GM23338 (cell line): ENCODE measurements around the gene EML3. TPM values are rescaled to one million over a fixed set of nuclear protein-coding genes. Genes with fewer than 3 reads are reported as not detected.

Experiments
- ATAC-seq: fragments of 200-7000 bp; cut with Tn5 transposase; 3 replicates; pipeline ENCODE4 v1.9.1; 2020
- DNase-seq: peaks from one replicate; pipeline ENCODE4 v3.0.0-alpha.2; 2015; ENCODE audit warnings: low spot score
- H2AFZ ChIP-seq: fragments of 200-600 bp; sonication (generic); 2 replicates; pipeline ENCODE4 v1.8.0; 2016; ENCODE audit warnings: antibody characterized with exemption, mild to moderate bottlenecking, moderate library complexity
- H3F3A ChIP-seq: fragments of 200-600 bp; sonication (generic); replicated peaks from 2 replicates; pipeline ENCODE4 v1.8.0; 2017; ENCODE audit warnings: antibody characterized with exemption, mixed run types, low read depth
- H3K27ac ChIP-seq: fragments of 200-600 bp; sonication (generic); 2 replicates; pipeline ENCODE4 v1.6.1; 2016; ENCODE audit warnings: low read depth
- H3K27me3 ChIP-seq: fragments of 200-600 bp; sonication (generic); 2 replicates; pipeline ENCODE4 v1.8.0; 2016; ENCODE audit warnings: mild to moderate bottlenecking, mixed run types, moderate library complexity; ENCODE audit not compliant: insufficient read depth
- H3K36me3 ChIP-seq: fragments of 200-600 bp; sonication (generic); 2 replicates; pipeline ENCODE4 v1.8.0; 2016; ENCODE audit warnings: mild to moderate bottlenecking; ENCODE audit not compliant: insufficient read depth
- H3K4me1 ChIP-seq: fragments of 200-600 bp; sonication (generic); 2 replicates; pipeline ENCODE4 v1.8.0; 2016; ENCODE audit warnings: mild to moderate bottlenecking, moderate library complexity; ENCODE audit not compliant: insufficient read depth
- H3K4me2 ChIP-seq: fragments of 200-600 bp; sonication (generic); 2 replicates; pipeline ENCODE4 v1.7.1; 2017; ENCODE audit warnings: mixed run types
- H3K4me3 ChIP-seq: fragments of 200-600 bp; sonication (generic); 2 replicates; pipeline ENCODE4 v1.6.1; 2016; ENCODE audit warnings: mixed run types
- H3K79me2 ChIP-seq: fragments of 200-600 bp; sonication (generic); replicated peaks from 2 replicates; pipeline ENCODE4 v1.8.0; 2017; ENCODE audit warnings: mild to moderate bottlenecking; ENCODE audit not compliant: insufficient read depth
- H3K9me2 ChIP-seq: fragments of 200-600 bp; sonication (generic); 2 replicates; pipeline ENCODE4 v1.8.0; 2017; ENCODE audit not compliant: insufficient read depth
- H4K20me1 ChIP-seq: fragments of 200-600 bp; sonication (generic); replicated peaks from 2 replicates; pipeline ENCODE4 v1.8.0; 2017; ENCODE audit warnings: mild to moderate bottlenecking; ENCODE audit not compliant: insufficient read depth
- H3K27ac Mint-ChIP-seq: 2 replicates; pipeline ENCODE4 v1.8.0; 2020; ENCODE audit warnings: inconsistent platforms, mild to moderate bottlenecking, moderate library complexity, mixed read lengths
- H3K27me3 Mint-ChIP-seq: 3 replicates; pipeline ENCODE4 v1.8.0; 2022; ENCODE audit warnings: low read depth, mild to moderate bottlenecking, moderate library complexity, mixed read lengths, inconsistent platforms; ENCODE audit not compliant: insufficient read depth, poor library complexity
- H3K36me3 Mint-ChIP-seq: 3 replicates; pipeline ENCODE4 v1.8.0; 2021; ENCODE audit warnings: low read depth, mild to moderate bottlenecking, inconsistent platforms, moderate library complexity, mixed read lengths
- H3K4me1 Mint-ChIP-seq: 3 replicates; pipeline ENCODE4 v1.8.0; 2020; ENCODE audit warnings: mild to moderate bottlenecking, inconsistent platforms, mixed read lengths
- H3K4me3 Mint-ChIP-seq: 3 replicates; pipeline ENCODE4 v1.8.0; 2021; ENCODE audit warnings: moderate library complexity, mild to moderate bottlenecking, inconsistent platforms, mixed read lengths
- H3K9me3 Mint-ChIP-seq: 3 replicates; pipeline ENCODE4 v1.8.0; 2020; ENCODE audit warnings: moderate library complexity, mild to moderate bottlenecking, inconsistent platforms, mixed read lengths
- EZH2 ChIP-seq: fragments of 200-600 bp; sonication (generic); IDR thresholded peaks from one replicate; pipeline ENCODE4 v1.8.0; 2017; ENCODE audit warnings: antibody characterized with exemption, mild to moderate bottlenecking, low read depth; ENCODE audit not compliant: unreplicated experiment
- JUNB ChIP-seq: IDR thresholded peaks from one replicate; pipeline ENCODE4 v1.6.1; 2016; ENCODE audit warnings: antibody characterized with exemption; ENCODE audit not compliant: unreplicated experiment
- NANOG ChIP-seq: IDR thresholded peaks from 2 replicates; pipeline ENCODE4 v1.6.1; 2016; ENCODE audit warnings: antibody characterized with exemption, borderline replicate concordance
- STAT1 ChIP-seq: IDR thresholded peaks from one replicate; pipeline ENCODE4 v1.6.1; 2016; ENCODE audit warnings: antibody characterized with exemption; ENCODE audit not compliant: unreplicated experiment
- ZNF114 ChIP-seq: fragments of 250-450 bp; sonication (Bioruptor Pico); IDR thresholded peaks from 2 replicates; pipeline ENCODE4 v1.5.0; 2020; ENCODE audit warnings: mild to moderate bottlenecking, moderate library complexity
- polyA plus RNA-seq: library from polyadenylated mRNA; unstranded; fragments of >200 nt; fragmentation: Nextera tagmentation; extraction: Ambion mirVana; gene quantifications from 2 replicates; pipeline ENCODE4 v1.2.1, GENCODE V29; 2016
- total RNA-seq: library from RNA; depleted of rRNA; stranded (reverse); fragments of >200 nt; shearing (Covaris generic); gene quantifications from 2 replicates; pipeline ENCODE4 v1.2.3, GENCODE V29; 2014
- TF ChIP-seq, protein P1 (sequence below): fragments of 250-450 bp; sonication (Bioruptor Pico); IDR thresholded peaks from 2 replicates; pipeline ENCODE4 v1.5.0; 2020; ENCODE audit warnings: mild to moderate bottlenecking, moderate library complexity
- TF ChIP-seq, protein P2 (sequence below): IDR thresholded peaks from one replicate; pipeline ENCODE4 v1.6.1; 2018; ENCODE audit warnings: antibody characterized with exemption; ENCODE audit not compliant: unreplicated experiment

EML3 gene
- total and polyA plus RNA-seq, 2 experiments from 2014 or later: 15.4 to 17.1 TPM

DNA sequence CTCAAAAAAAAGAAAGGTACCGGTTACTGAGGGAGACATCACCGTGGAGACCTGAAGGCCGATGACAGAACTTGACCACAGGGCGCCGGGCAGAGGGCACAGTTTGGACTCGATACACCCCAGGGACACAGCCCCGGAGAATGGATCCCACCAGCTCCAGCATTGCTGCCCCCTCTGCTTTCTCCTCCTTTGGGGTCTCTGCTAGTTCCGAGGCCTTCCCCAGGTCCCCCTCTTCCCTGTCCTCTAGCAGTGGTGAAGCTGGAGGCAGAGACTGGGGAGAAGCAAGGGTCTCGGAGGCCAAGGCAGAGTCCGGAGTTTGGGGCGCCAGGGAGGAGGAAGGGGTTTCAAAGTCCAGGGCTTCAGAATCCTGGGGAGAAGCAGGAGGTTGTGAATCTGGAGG lies 34.0 kb downstream of the EML3 start (continued):
- TF ChIP-seq, protein P1, sequence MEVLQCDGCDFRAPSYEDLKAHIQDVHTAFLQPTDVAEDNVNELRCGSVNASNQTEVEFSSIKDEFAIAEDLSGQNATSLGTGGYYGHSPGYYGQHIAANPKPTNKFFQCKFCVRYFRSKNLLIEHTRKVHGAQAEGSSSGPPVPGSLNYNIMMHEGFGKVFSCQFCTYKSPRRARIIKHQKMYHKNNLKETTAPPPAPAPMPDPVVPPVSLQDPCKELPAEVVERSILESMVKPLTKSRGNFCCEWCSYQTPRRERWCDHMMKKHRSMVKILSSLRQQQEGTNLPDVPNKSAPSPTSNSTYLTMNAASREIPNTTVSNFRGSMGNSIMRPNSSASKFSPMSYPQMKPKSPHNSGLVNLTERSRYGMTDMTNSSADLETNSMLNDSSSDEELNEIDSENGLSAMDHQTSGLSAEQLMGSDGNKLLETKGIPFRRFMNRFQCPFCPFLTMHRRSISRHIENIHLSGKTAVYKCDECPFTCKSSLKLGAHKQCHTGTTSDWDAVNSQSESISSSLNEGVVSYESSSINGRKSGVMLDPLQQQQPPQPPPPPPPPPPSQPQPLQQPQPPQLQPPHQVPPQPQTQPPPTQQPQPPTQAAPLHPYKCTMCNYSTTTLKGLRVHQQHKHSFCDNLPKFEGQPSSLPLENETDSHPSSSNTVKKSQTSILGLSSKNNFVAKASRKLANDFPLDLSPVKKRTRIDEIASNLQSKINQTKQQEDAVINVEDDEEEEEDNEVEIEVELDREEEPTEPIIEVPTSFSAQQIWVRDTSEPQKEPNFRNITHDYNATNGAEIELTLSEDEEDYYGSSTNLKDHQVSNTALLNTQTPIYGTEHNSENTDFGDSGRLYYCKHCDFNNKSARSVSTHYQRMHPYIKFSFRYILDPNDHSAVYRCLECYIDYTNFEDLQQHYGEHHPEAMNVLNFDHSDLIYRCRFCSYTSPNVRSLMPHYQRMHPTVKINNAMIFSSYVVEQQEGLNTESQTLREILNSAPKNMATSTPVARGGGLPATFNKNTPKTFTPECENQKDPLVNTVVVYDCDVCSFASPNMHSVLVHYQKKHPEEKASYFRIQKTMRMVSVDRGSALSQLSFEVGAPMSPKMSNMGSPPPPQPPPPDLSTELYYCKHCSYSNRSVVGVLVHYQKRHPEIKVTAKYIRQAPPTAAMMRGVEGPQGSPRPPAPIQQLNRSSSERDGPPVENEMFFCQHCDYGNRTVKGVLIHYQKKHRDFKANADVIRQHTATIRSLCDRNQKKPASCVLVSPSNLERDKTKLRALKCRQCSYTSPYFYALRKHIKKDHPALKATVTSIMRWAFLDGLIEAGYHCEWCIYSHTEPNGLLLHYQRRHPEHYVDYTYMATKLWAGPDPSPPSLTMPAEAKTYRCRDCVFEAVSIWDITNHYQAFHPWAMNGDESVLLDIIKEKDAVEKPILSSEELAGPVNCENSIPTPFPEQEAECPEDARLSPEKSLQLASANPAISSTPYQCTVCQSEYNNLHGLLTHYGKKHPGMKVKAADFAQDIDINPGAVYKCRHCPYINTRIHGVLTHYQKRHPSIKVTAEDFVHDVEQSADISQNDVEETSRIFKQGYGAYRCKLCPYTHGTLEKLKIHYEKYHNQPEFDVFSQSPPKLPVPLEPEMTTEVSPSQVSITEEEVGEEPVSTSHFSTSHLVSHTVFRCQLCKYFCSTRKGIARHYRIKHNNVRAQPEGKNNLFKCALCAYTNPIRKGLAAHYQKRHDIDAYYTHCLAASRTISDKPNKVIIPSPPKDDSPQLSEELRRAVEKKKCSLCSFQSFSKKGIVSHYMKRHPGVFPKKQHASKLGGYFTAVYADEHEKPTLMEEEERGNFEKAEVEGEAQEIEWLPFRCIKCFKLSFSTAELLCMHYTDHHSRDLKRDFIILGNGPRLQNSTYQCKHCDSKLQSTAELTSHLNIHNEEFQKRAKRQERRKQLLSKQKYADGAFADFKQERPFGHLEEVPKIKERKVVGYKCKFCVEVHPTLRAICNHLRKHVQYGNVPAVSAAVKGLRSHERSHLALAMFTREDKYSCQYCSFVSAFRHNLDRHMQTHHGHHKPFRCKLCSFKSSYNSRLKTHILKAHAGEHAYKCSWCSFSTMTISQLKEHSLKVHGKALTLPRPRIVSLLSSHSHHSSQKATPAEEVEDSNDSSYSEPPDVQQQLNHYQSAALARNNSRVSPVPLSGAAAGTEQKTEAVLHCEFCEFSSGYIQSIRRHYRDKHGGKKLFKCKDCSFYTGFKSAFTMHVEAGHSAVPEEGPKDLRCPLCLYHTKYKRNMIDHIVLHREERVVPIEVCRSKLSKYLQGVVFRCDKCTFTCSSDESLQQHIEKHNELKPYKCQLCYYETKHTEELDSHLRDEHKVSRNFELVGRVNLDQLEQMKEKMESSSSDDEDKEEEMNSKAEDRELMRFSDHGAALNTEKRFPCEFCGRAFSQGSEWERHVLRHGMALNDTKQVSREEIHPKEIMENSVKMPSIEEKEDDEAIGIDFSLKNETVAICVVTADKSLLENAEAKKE: no peak
- no peak for TF ChIP-seq ZNF114 (CRISPR knock-in tag)

DNA sequence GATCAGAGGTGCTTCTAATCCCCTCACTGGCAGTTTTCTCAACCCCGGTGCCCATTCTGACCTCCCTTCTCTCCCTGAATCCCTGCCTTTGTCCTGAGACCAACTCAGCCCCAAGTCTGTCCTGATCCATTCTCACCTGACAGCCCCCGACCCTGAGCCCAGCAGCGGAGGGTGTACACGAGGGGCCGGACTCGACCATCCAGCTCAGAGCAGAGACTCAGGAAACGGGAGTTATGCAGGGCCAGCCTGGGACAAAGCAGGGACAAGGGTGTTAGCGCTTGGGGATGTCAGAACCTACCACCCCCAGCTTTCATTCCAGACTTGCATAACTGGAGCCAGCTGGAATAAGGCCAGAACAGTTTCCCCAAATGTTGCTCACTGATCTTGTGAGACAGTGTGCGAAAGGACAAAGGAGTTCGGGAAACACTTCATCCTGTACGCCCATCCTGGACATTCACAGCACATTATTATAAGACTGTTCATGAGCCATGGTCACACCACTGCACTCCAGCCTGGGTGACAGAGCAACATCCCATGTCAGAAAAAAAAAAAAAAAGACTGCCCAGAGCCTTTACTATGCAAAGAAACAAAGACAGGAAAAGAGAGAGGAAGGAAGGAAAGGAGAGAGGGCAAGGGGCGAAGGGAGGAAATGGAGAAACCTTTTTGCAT lies 35.4 kb downstream of the EML3 start:
- no peak overlapping the region for H3K4me2 ChIP-seq
- Mint-ChIP-seq H3K36me3 (peaks cover 52% of the 10 kb centered on the region), H3K27me3 (peaks cover 13% of the 10 kb centered on the region), H3K9me3 (no peaks in the 10 kb centered on the region), H3K4me1 (peaks cover 17% of the 10 kb centered on the region), H3K27ac (0 out of 2 replicates have a peak overlapping the region, but pooled peaks have one; percentile 48), H3K4me3 (no peak overlapping the region)
- peaks cover 8% of the 10 kb centered on the region; the same call in 1 of the 2 replicates for H4K20me1 ChIP-seq
- ATAC-seq (no peak), DNase-seq (no peak)
- peaks cover 14% of the 10 kb centered on the region for H3K79me2 ChIP-seq
- H3K4me3 ChIP-seq: no peak overlapping the region
- H3K36me3 ChIP-seq: peaks cover 5% of the 10 kb centered on the region
- H3K9me2 ChIP-seq: no peaks in the 10 kb centered on the region
- peaks cover 15% of the 10 kb centered on the region for H3K4me1 ChIP-seq
- H3K27me3 ChIP-seq: no peaks in the 10 kb centered on the region
- no peak overlapping the region for H3K27ac ChIP-seq
- no peak overlapping the region for H2AFZ ChIP-seq
- TF ChIP-seq ZNF114 (CRISPR knock-in tag) (no peak), STAT1 (no peak)
- H3F3A ChIP-seq: peaks cover 20% of the 10 kb centered on the region

DNA sequence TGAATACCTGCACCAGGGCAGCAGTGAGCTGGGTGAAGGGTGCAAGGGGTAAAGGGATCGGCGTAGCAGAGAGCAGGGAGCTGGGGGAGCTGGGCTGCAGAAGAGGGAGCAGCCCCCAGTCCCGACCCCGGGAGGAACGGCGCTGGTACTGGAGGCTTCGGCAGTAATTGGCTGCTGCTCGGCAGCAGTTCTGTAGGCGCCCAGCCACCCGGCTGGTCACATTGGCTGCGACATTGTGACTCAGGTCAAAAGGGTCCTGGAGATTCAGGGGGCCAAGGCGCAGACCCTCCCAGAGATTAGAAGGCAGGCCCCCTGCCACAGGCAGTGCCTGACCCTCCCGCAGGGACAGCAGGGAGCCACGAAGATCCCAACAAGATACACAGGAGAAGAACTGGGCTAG lies 36.7 kb downstream of the EML3 start:
- H3K27me3 ChIP-seq: no peaks in the 10 kb centered on the region
- no peak overlapping the region for H3K27ac ChIP-seq
- Mint-ChIP-seq H3K27ac (no peak overlapping the region), H3K27me3 (peaks cover 16% of the 10 kb centered on the region), H3K4me1 (peaks cover 29% of the 10 kb centered on the region), H3K36me3 (peaks cover 57% of the 10 kb centered on the region), H3K9me3 (no peaks in the 10 kb centered on the region), H3K4me3 (peak overlapping the region; percentile 99; the same call in 1 of the 3 replicates)
- DNase-seq (no peak), ATAC-seq (no peak)
- no peak overlapping the region for H3K4me3 ChIP-seq
- TF ChIP-seq JUNB (no peak), ZNF114 (CRISPR knock-in tag) (no peak), NANOG (no peak), EZH2 (no peak), STAT1 (no peak)
- TF ChIP-seq, protein P2, sequence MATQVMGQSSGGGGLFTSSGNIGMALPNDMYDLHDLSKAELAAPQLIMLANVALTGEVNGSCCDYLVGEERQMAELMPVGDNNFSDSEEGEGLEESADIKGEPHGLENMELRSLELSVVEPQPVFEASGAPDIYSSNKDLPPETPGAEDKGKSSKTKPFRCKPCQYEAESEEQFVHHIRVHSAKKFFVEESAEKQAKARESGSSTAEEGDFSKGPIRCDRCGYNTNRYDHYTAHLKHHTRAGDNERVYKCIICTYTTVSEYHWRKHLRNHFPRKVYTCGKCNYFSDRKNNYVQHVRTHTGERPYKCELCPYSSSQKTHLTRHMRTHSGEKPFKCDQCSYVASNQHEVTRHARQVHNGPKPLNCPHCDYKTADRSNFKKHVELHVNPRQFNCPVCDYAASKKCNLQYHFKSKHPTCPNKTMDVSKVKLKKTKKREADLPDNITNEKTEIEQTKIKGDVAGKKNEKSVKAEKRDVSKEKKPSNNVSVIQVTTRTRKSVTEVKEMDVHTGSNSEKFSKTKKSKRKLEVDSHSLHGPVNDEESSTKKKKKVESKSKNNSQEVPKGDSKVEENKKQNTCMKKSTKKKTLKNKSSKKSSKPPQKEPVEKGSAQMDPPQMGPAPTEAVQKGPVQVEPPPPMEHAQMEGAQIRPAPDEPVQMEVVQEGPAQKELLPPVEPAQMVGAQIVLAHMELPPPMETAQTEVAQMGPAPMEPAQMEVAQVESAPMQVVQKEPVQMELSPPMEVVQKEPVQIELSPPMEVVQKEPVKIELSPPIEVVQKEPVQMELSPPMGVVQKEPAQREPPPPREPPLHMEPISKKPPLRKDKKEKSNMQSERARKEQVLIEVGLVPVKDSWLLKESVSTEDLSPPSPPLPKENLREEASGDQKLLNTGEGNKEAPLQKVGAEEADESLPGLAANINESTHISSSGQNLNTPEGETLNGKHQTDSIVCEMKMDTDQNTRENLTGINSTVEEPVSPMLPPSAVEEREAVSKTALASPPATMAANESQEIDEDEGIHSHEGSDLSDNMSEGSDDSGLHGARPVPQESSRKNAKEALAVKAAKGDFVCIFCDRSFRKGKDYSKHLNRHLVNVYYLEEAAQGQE: no peak
- H3K9me2 ChIP-seq: no peaks in the 10 kb centered on the region
- peaks cover 22% of the 10 kb centered on the region for H4K20me1 ChIP-seq
- H3K36me3 ChIP-seq: peaks cover 19% of the 10 kb centered on the region
- H2AFZ ChIP-seq: no peak overlapping the region
- H3F3A ChIP-seq: peaks cover 32% of the 10 kb centered on the region
- peaks cover 24% of the 10 kb centered on the region for H3K4me1 ChIP-seq
- H3K4me2 ChIP-seq: no peak overlapping the region
- peaks cover 28% of the 10 kb centered on the region for H3K79me2 ChIP-seq
